Kidney capillary endothelial cell (primary cell): ENCODE measurements around the gene MAML2.
A peak's percentile ranks its signal among the peaks of the same experiment; 100 is the strongest.

Experiments used
- DNase-seq: peaks from one replicate; pipeline ENCODE4 v3.0.0-alpha.2; 2018; ENCODE audit warnings: low spot score

MAML2 gene

GRCh38 chr11:96211436-96211835, 131.6 kb downstream of the MAML2 start:
- no peak for DNase-seq

DNA sequence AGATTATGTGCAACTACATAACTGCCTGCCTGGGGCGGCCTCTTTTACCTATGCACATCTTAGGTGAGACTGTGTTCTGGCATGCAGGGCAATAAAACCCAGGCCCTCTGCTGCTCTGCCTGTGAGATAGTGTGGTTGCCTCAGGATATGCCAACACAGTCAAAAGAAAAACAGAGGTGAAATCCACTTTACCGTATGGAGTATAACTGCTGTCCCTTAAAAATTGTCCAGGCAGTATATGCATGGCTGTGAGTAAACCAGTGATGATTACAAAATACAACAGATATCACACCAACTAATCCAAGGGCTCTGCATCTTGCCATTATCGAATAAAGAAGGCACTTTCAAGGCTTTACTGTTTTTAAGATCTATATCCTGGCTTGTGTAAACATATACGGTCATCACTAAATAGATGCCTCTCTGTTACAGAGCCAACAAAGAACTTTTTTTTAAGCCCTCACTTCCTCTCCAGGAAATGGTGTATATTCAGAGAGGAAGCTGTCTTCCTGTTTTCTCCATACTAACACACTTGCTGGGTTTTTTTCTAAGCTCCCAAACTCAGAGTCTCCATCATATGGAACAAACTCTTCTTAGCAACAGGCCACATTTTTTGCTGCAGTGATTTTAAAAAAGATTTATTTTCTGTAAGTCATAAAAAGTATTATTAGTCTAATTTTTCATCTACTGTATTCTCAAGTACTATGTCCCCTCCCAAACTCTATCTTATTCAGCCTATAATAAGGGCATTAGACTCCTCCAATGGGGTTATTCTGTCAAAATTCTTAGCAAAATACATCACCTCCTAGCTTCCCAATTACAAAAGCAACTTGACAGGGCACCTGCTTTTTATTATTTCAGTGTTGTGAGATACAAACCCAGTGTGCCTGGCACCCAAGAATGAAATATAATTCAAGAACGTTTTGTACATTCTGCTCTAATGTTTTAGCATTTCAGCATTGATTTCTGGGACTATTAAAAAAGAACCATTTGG, 135.2 kb downstream of the MAML2 start:
- DNase-seq: peak; percentile 87

DNA sequence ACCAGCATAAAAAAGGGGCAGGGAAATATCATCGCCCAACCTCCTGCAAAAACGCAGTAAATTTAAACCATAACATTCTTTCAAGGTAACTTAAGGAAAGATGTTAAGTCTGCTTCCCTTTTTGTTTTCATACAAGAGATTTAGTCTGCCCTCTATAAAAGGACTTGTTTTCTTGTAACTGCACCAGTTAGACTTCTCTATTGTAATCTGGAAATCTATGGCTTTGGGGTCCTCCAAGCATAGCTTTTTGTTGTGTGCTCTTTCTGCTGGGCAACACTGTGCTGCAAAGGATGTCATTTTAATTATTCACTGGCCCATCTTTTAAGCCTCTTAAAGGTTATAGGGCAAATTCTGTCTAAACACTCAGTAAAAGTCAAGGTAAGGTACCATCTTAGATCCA, 136.0 kb downstream of the MAML2 start:
- DNase-seq: no peak

DNA sequence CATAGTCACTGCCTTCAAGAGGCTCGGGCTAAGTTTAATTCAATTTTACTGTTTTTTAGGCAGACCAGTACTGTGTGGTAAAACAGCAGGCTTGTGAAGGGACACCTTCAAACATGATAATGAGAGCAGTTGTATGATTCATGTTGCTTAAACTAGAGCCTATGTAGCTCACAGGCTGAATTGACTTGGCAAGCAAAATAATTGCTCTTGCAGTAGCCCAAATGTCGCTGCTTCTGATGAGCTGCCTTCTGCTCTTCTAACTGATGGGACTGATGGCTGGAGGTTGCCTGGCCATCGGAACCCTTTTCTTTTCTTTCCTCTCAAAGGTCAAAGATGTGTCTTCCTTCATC, 137.6 kb downstream of the MAML2 start:
- DNase-seq: no peak

- no peak for DNase-seq
Observed at GRCh38 chr11:96204721-96205459, 138.1 kb downstream of the MAML2 start.

GRCh38 chr11:96204366-96204659, 138.7 kb downstream of the MAML2 start:
- no peak for DNase-seq

DNA sequence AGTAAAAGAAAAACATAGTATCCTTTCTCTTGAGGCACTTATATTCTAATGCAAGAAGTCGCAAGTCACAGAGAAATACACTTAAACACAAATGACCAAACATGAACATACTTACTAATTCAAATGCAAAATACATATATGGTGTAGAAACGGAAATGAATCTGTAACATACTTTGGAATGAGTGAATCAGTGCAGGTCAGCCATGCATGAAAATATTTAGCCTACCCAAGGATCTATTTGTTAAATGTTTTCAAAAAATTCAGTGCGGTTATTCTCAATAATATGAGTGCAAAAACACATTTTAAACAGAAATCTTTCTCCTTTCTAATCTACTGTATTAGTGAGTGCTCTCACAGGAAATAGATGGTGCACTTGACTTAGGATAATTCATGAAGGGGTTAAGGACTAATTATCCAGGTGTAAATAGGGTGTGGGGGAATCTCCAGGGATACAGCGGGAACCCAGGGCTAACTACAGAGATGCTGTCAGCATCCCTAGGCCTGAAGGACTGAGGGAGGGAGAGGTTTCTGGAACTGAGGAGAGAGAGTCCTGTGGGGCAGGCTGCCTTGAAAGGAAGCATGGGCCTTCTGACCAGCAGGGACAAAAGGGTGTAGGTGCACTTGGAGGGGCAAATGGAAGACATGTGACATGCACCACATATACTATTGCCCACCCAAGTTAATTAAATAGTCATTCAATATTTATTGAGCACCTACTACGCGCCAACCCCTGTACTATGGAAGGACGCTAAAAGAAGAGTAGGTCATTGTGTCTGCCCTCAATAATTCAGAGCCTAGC, 139.2 kb downstream of the MAML2 start:
- DNase-seq: no peak

DNA sequence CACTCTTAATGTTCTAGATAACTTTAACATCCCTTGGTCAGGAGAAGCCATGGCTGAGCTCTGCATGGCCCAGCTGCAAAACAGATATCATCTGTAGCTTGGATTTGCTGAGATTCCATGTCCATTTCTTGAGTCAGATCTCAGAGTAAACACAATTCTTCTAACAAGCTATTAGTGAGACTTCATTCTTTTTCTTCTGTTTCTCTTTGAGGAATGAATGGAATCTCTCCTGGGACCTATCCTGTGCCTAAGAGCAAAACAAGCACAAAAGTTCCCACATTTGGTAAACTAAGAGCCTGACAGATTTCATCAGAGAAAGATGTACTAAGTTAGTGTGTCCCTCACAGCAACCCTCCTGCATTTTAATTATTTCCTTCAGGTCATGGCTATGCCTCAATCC, 142.8 kb downstream of the MAML2 start:
- no peak for DNase-seq

GRCh38 chr11:96199563-96200025, 143.4 kb downstream of the MAML2 start:
- peak; percentile 98 for DNase-seq

DNA sequence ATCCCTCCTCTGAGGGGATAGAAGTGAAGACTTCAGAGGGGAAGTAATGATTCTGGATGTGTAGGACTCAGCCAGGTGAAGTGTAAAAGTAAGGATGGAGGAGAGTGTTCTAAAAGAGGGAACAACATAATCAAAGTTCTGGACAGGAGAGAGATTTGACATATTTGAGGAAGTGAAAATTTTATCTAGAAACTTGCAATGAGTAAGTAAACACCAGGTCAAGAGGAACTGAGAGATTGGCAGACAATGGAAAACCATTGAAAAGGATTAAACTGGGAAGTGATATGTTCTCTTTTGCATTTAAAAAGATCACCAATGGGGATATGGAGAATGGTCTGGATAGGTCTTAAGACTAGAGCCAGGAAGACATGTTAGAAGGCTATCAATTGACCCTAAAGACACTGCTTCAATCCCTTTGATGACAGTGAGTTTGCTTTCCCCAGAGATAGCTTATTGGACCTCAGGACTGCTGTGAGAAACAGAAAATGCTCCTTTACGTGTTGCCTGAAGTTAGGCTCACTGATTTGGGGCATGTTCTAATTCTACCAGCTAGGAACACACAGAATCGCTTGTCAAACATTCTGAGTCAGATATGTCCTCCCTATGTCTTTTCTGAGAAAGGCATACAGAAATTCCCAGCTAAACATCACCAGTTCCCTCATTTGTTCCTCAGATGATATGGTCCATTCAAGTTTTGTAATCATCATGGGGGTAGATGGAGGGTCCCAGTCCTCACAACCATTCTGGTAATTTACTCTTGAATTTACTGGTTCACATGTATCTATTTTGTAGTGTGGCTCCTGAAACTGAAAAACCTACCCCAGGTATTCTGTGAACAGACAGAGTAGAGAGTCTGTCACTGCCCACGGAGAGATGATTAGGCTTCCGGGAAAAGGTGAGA, 144.9 kb downstream of the MAML2 start:
- DNase-seq: no peak

GRCh38 chr11:96197103-96197502, 145.9 kb downstream of the MAML2 start:
- no peak for DNase-seq

DNA sequence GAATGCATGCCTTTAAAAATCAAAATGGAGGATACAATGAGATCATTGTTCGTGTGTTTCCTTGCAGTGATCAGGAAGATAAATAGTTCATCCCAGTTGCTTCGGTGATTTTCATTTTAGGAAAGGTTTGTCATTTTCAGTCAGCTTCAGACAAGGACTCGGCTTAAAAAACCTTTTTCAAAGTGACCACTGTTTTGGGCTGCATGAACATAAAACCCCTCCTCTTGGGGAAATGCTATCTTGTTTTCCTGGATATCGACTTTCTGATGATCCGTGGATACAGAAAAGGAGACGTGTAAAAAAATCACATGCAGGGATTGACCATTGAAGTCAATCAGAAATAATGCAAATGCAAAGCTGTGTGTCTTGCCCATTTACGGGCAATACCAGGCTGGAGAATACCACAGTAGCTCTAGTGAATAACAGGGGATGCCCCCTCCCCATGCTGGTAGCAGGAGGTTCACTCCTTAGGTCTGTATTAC, 146.8 kb downstream of the MAML2 start:
- no peak for DNase-seq

GRCh38 chr11:96195671-96196070, 147.3 kb downstream of the MAML2 start:
- no peak for DNase-seq

DNA sequence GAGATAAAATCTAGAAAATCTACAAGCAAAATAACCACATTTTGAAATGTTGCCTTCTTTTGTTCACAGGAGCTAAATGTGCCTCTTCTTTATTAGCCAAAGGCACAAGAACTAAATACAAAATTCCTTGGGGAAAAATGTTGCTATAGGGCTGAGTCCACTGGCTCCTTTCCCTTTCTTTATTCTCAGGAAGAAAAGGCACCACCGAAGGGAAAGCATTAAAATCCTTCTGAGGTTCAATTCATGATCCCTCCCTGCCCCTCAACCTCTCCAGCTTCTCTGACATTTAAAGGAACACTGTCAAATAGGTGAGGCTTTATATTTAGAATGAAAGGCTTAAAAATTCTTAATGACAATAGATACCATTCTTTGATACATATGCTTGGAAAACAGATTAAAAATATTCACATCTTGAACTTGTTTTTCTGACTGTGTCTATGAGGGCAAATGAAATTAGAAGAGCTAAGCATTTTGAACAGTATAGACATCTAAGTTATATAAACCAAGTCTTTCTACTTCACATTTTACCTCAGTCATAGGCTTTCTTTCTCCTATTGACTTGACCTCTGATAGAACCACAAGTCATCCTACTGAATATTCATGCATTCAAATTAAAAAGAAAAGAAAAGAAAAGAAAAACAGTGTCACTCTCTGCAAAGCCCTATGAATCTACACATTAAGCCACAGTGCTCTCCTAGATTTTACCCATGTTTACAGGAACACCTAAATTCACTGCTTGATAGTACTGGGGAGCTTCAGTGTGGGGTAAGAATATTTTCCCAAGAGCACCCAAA, 148.2 kb downstream of the MAML2 start:
- no peak for DNase-seq

- no peak for DNase-seq
Observed at GRCh38 chr11:96193745-96194443, 149.1 kb downstream of the MAML2 start.

GRCh38 chr11:96191752-96192151, 151.2 kb downstream of the MAML2 start:
- no peak for DNase-seq

- no peak for DNase-seq
Observed at GRCh38 chr11:96189351-96189750, 153.6 kb downstream of the MAML2 start.

- DNase-seq: no peak
Observed at GRCh38 chr11:96188243-96189006, 154.6 kb downstream of the MAML2 start.

DNA sequence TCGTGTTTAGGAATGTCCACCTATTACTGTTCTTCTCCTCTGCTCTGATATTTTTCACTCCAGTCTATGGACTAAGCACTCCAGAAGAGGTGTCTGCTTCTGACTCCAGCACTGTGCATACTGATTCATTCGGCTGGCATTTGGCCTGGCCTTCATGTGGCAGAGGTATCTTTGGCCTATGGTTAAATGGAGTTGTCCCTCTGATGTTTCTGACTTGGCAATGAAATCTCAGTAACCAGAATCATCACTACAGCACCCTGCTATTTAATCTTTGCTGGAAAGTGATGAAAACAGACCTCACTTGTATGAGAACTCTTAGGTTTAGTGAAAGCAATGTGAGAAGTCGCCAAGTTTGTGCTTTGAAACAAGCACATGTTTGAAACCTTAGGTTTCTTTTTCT, 155.2 kb downstream of the MAML2 start:
- DNase-seq: no peak
